ENCODE measurements around the gene PIWIL1. TPM values are rescaled to one million over a fixed set of nuclear protein-coding genes. Genes with fewer than 3 reads are reported as not detected.

Gene PIWIL1
- total RNA-seq, 1 experiment from 2014 or later, result not detected

DNA sequence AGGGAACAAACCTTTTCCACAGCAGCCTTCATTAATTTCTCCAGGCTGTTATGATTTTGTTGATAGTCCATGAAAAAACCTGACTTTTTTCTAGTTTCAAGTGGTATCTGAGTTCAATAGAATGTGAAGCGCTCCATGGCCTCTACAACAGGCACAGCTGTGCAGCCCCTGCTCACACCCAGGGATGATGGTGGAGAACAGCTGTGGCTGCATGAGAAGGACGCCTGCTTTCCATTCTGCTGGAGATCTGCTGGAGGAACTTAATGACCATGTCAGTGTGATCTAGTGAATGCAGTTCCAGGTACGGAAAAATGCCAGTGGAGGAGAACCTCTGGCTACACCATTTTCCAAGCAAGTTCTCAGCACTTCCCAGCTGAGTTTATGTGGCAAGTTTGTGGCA, 80.6 kb downstream of the PIWIL1 start:
- no peak for DNase-seq
- H3K4me2 ChIP-seq, result no peak overlapping the region
- H2AFZ ChIP-seq, result no peak overlapping the region
- H3K79me2 ChIP-seq (ENCODE audit: low read depth), result no peaks in the 10 kb centered on the region
- ChIA-PET CTCF (no interaction called here), POLR2A (ENCODE audit: unreplicated experiment) (no interaction called here)
- H3F3A ChIP-seq (ENCODE audit: insufficient read depth, low read depth), result no peaks in the 10 kb centered on the region
- H4K20me1 ChIP-seq (ENCODE audit: insufficient read depth), result no peaks in the 10 kb centered on the region
- H3K36me3 ChIP-seq (ENCODE audit: low read depth), result no peaks in the 10 kb centered on the region
- H3K4me1 ChIP-seq (replicated peaks; ENCODE audit: insufficient read depth), result no peaks in the 10 kb centered on the region
- peaks cover 33% of the 10 kb centered on the region for H3K27me3 ChIP-seq (ENCODE audit: insufficient read depth, low read depth)
- BruUV-seq (replicated peaks), result no TSS peak
- no peak overlapping the region for H3K27ac ChIP-seq
- H3K4me3 ChIP-seq, result no peak overlapping the region
- H3K9me2 ChIP-seq (ENCODE audit: insufficient read depth), result no peaks in the 10 kb centered on the region
- TF ChIP-seq EZH2 (IDR thresholded peaks at IDR 0.05; ENCODE audit: low read depth) (no peak), CTCF (conservative IDR thresholded peaks at IDR 0.05) (no peak)
- intact Hi-C loops (cut with micrococcal nuclease; ENCODE audit: unreplicated experiment), result no loop called here
- no peaks in the 10 kb centered on the region for H3K9me3 ChIP-seq (ENCODE audit: insufficient read depth, low read depth)

DNA sequence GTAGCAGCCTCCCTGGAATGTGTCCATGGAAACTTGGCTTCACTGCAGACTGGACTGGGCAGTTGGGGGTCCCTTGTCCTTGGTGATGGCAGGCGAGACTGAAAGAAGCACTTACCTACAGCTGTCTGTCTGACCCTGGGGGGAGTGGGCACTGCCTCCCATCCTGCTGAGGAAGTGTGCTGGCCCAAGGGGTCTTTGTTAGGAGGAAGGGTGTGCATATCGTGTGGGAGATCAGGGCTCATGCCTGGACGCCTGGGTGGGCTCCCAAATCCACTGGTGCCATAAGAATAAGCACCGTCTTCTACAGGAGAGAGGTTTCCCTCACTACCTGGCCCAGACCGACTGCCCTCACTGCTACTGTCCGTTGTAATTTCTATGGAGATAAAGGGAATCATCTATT, 81.4 kb downstream of the PIWIL1 start:
- BruUV-seq (replicated peaks), result no TSS peak
- Histone ChIP-seq H2AFZ (no peak overlapping the region), H3K9me2 (ENCODE audit: insufficient read depth) (no peaks in the 10 kb centered on the region), H3K4me1 (replicated peaks; ENCODE audit: insufficient read depth) (no peaks in the 10 kb centered on the region), H3K79me2 (ENCODE audit: low read depth) (no peaks in the 10 kb centered on the region), H3K27me3 (ENCODE audit: insufficient read depth, low read depth) (peaks cover 40% of the 10 kb centered on the region), H3K9me3 (ENCODE audit: insufficient read depth, low read depth) (no peaks in the 10 kb centered on the region), H4K20me1 (ENCODE audit: insufficient read depth) (no peaks in the 10 kb centered on the region), H3K4me3 (no peak overlapping the region), H3K4me2 (no peak overlapping the region), H3K36me3 (ENCODE audit: low read depth) (no peaks in the 10 kb centered on the region), H3K27ac (no peak overlapping the region), H3F3A (ENCODE audit: insufficient read depth, low read depth) (no peaks in the 10 kb centered on the region)
- CTCF ChIA-PET, result no interaction called here
- intact Hi-C loops (cut with micrococcal nuclease; ENCODE audit: unreplicated experiment), result no loop called here
- TF ChIP-seq CTCF (conservative IDR thresholded peaks at IDR 0.05) (no peak), EZH2 (IDR thresholded peaks at IDR 0.05; ENCODE audit: low read depth) (no peak)
- no peak for DNase-seq
- POLR2A ChIA-PET (ENCODE audit: unreplicated experiment), result no interaction called here

DNA sequence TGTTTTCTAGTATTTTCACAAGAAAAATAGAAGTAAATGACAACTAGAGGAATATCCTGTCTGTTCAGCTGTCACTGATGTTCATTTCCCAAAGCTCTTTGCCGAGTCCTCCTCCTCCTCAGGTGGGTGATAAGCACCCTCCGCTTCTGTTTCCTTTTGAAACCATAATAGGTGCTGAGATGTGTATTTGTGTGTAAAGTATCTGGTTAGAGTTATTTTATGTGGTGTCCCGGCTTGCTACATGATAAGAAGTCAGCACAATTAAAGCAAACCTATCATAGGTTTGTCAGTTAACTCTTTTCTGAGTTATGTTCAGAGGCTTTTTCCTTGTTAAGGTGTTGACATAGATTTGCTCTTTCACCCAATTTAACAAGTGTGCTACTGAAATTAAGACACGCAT, 82.4 kb downstream of the PIWIL1 start:
- peaks cover 49% of the 10 kb centered on the region for H3K27me3 ChIP-seq (ENCODE audit: insufficient read depth, low read depth)
- no peak for DNase-seq
- POLR2A ChIA-PET (ENCODE audit: unreplicated experiment), result no interaction called here
- no peak overlapping the region for H3K27ac ChIP-seq
- no peak overlapping the region for H2AFZ ChIP-seq
- CTCF ChIA-PET, result no interaction called here
- H3K9me3 ChIP-seq (ENCODE audit: insufficient read depth, low read depth), result no peaks in the 10 kb centered on the region
- no peaks in the 10 kb centered on the region for H3K4me1 ChIP-seq (replicated peaks; ENCODE audit: insufficient read depth)
- intact Hi-C loops (cut with micrococcal nuclease; ENCODE audit: unreplicated experiment), result no loop called here
- no peaks in the 10 kb centered on the region for H3K36me3 ChIP-seq (ENCODE audit: low read depth)
- H4K20me1 ChIP-seq (ENCODE audit: insufficient read depth), result no peaks in the 10 kb centered on the region
- BruUV-seq (replicated peaks), result no TSS peak
- H3K9me2 ChIP-seq (ENCODE audit: insufficient read depth), result no peaks in the 10 kb centered on the region
- no peak overlapping the region for H3K4me2 ChIP-seq
- no peak for TF ChIP-seq CTCF (conservative IDR thresholded peaks at IDR 0.05)
- no peak for TF ChIP-seq EZH2 (IDR thresholded peaks at IDR 0.05; ENCODE audit: low read depth)
- H3F3A ChIP-seq (ENCODE audit: insufficient read depth, low read depth), result no peaks in the 10 kb centered on the region
- H3K79me2 ChIP-seq (ENCODE audit: low read depth), result no peaks in the 10 kb centered on the region
- no peak overlapping the region for H3K4me3 ChIP-seq
